GM04503 (cell line): Measurements from ENCODE around the gene BRI3BP.
"Not testable (repeated sequence)": the region's sequence is repeated elsewhere in the genome, so short reads cannot be mapped to it uniquely, and the experiment has no call there.

Experiments used
- DNase-seq: peaks from one replicate; pipeline ENCODE4 v3.0.0-alpha.2; 2012; ENCODE audit warnings: low read depth

Gene BRI3BP

DNA sequence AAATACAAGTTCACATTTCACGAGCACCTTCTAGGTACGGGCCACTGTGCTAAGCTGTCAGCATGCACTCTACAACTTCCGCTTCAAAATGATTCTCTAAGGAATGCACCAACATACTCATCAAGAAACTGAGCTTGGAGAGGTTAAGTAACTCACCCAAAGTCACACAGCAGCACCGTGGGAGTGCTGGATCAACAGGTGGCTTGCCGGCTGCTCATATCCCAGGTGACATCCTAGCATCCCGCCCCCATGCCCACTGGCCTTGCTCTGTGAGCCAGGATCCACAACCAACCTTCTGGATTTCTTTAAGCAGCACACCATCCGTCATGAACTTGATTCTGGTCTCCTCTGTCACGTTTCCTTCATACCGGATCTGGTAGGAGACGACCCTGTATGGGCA, 21.2 kb upstream of the BRI3BP start:
- DNase-seq = no peak

DNA sequence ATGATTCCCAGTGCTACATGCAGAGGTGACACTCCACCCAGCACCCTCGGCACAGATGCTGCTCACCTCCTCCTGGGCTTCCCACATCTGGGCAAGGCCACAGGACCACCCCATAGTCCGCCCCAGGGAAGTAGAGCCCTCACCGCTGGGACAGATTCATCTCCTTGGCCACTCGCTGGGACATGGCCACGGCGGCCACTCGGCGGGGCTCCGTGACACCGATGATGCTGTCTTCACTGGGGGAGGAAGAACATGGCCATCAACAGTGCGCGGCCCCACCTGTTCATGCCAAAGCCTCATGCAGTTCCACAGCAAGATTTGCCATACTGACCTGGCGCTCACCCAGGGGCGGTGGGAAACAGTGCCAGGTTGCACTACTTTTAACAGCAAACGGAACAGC, 18.2 kb upstream of the BRI3BP start:
- no peak for DNase-seq

DNA sequence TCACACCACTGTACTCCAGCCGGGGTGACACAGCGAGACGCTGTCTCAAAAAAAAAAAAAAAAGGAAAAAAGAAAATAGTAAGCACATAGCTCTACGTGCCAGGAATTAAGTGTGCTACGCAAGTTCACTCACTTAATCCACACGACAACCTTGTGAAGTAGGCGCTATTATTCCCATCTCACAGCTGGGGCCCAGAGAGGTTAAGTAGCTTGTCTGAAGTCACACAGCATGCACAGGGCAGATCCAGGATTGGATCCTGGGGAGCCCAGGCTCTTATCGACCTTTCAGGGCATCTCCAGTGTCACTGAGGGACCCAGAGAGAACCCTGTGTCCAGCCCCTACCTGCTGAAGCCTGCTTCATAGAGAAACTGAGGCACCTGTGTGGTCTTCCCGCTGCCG, 16.4 kb upstream of the BRI3BP start:
- DNase-seq = no peak

DNA sequence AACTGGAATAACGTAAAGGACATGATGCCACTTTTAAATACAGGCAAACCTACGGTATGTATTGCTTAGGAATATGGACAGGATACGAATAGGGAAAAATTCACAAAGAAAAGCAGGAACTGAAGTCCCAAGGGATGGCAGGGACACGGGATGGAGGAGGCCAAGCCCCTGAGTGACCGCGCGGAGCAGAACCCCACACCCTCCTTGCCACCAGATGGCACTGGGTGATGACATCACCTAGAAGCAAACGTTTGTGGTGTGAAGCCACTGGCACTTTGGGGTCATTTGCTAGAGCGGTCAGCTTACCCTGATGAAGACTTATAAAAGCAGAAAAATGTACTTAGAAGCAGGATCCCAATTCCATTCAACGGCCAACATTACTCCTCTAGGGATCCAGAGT, 13.9 kb upstream of the BRI3BP start:
- no peak for DNase-seq

DNA sequence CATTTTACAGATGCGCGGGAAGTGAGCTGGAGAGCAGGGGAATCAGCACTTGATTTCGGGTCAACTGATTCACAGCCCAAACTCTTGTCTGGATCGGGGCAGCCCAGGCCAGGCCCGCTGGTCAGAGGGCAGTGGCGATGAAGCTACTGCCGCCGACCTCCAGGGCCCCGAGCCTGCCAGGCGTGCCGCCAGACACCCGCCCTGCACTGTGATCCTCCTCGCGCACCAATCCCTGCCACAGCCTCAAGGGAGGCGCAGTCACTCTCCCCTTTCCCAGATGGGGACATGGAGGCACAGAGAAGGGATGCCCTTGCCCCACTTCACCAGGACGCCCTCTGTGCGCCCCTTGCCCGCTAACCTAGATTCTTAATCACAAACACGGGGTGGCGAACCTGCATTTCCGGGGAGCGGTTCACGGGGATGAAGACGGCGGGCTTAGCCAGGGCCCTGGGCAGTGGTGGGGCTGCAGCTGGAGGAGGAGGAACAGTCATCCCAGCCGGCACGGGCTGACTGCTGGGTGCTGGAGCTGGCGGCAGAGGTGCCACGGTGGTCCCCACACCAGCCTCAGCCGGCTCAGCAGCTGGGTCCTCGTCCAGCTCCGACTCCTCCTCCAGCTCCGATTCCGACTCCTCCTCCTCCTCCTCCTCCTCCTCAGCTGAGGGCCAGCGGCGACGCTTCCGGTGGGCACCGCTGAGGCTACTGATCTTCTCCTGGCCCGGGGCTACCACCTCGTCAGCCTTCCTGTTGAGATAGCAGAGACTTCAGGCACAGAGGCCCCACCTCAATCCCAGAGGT, 13.2 kb upstream of the BRI3BP start:
- DNase-seq = no peak

DNA sequence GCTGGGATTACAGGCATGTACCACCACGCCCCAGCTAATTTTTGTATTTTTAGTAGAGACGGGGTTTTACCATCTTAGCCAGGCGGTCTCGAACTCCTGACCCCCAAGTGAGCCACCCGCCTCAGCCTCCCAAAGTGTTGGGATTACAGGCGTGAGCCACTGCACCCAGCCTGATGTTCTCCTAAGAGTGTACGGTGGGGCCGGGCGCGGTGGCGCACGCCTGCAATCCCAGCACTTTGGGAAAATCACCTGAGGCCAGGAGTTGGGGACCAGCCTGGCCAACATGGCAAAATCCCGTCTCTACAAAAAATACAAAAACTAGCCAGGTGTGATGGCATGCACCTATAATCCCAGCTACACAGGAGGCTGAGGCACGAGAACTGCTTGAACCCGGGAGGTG, 6.6 kb upstream of the BRI3BP start:
- DNase-seq = not testable (repeated sequence)

DNA sequence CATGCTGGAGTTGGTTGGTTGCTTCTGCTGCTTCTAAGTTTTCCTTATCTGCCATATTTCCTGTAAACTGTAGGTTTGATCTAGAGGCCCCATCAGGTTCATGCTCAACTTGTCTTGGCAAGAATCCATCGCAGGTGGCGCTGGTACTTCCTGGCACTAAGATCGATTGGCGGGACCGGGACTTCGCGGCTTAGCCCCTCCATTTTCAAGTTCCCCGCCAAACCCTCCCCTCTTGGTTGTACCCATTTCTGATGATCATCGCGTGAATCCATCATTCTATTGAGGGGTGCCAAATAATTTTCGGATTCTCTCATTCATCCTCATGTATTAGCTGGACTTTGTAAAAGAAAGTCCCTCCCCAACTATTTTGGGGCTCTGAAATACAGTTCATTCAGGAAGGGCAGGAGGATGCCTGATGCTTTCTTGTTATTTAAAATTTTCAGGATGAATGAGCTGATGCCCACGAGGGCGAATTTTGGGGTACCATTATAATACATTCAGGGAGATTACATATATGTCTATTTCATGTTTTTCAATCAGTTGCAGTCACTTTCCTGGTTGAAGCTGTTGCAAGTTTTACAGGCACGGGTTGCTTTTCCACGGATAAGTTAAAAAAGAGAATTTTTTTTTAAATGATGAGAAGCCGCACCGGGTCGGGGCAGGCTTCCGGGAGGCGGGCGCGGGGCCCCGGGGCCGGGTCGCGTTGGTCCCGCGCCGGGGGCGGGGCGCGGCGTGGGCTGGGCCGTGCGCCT, 395 bp upstream of the BRI3BP start:
- DNase-seq = no peak

DNA sequence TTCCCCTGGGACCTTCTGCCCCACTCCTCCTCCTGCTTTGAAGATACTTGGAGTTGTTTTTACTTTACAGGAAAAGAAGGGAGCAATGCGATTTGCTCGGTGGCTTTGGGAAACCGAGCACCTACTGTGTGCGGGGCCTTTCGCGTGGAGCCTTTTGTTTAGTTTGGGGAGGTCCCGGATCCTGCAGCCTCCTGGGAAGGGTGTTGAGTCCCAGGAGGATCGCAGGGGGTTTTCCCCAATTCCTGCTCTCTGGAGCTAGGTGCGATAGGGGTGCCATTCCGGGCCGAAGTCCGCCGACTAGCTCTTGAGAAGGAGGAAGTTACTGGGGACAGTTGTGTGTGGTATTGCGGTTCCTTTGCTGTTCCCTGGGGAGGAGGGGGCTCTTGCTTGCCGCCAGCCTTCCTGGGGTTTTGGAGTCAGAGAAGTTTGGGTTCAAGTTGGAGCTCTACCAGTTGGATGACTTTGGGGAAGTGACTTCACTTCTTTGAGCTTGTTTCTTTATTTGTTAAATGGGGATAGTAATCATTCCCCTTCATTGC, 1.1 kb downstream of the BRI3BP start:
- no peak for DNase-seq

DNA sequence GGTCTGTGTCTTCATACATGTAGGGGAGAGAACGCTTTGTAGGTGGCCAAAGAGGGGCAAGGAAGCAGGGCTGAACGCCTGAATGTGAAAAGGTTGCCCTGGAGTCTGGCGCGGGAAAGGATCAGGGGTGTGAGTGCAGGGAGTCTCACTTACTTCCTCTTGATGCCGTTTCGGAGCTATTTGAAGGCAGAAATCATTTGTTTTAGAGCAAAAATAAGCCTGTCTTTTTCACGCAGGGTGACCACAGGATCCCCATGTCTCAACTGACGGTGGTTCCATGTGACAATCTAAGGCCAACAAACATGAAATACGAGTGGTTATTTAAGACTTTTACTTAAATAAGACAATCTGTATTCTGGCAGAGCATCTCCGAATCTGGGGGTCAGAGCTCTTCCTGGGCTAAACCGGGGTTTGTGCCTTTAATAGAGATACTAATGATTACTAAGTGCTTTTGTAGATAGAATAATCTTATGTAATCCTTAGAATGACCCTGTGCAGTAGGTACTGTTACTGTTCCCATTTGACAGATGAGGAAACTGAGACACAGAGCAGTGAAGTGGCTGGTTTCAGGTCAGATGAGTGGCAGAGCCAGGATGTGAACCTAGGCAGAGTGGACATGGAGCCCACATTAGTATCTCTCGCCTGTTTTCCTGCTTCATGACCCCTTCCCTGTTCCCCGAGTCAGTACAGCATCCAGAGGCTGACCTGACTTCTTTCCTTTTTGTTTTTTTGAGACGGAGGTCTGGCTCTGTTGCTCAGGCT, 1.9 kb downstream of the BRI3BP start:
- DNase-seq = no peak

DNA sequence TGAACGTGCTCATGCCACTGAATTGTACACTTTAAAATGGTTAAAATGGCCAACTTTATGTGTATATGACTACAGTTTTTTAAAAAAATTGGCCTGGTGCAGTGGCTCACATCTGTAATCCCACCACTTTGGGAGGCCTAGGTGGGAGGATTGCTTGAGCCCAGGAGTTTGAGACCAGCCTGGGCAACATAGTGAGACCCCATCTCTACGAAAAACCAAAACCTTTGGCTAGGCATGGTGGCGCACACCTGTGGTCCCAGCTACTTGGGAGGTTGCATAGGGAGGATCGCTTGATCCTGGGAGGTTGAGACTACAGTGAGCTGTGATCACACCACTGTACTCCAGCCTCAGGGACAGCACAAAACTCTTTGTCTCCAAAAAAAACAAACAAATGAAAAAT, 5.3 kb downstream of the BRI3BP start:
- no peak for DNase-seq

DNA sequence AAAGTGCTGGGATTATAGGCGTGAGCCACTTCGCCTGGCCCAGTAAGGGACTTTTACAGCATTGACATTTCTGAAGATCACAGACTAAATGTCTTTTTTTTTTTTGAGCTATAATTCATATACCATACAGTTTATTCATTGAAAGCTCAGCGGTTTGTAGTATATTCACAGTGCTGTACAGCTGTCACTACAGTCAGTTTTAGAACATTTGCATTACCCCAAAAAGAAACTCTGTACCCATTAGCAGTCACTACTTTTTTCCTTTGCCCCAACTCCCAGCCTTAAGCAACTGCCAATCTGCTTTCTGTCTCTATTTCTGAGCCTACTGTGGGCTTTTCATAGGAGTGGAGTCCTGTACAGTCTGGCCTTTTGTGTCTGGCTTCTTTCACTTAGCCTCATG, 8.2 kb downstream of the BRI3BP start:
- DNase-seq = no peak

DNA sequence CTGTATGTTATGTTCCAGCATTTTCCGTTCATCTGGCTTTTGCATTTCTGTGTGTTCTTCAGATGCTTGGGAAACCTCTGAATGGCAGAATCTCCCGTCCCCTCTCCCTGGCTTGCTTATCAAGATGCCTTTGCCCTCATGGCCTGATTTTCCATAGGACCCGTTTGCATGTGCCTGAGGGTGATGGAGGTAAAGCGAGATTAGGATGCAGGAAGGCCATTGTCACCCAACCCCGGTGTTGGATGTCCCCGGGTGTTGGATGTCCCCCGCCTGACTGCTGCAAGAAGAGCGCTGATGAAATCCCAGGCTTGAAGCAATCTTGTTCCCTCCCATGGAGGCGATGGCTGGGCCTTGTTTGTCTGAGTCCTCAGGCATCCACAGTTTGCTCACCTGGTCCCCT, 9.6 kb downstream of the BRI3BP start:
- no peak for DNase-seq

DNA sequence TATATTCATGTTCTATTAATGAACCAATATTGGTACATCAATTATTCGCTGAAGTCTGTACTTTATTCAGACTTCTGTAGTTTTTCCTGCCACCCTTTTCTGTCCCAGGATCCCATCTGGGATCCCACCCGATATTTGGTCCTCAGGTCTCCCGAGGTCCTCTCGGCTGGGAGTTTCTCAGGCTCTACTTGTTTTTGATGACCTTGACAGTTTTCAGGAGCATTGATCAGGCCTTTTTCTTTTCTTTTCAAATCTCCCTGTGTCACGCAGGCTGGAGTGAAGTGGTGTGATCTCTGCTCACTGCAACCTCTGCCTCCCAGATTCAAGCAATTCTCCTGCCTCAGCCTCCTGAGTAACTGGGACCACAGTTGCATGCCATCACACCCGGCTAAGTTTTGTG, 11.2 kb downstream of the BRI3BP start:
- DNase-seq = no peak

DNA sequence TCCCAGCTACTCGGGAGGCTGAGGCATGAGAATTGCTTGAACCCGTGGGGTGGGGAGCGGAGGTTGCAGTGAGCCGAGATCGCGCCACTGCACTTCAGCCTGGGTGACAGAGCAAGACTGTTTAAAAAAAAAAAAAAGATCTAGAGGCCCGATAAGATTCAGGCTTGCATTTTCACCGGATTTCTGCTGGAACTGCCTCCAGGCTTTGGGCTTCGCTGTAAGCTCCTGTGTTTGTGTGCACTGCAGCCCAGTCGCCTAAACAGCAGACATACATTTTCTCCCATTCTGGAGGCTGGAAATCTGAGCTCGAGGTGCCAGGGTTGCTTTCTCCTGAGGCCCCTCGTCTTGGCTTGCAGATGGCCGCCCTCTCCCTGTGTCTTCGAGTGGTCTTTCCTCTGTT, 12.2 kb downstream of the BRI3BP start:
- no peak for DNase-seq

DNA sequence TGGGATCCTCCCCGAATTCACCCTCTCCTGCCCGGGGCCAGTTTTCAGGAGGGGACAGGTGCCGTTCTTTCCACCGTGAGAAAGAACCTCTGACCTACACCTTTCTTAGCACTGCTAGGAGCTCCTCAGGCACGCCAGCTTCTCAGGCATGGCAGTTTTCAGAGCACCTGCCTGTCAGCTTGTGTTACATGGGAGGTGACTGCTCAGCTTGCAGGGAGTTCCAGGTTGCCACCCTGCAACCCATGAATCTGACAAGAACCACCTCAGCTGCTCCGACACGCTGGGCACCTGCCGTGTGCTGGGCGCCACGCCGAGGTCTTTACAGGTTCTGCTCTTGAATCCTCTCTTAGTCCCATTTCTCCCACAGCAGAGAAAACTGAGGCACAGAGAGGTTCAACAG, 12.9 kb downstream of the BRI3BP start:
- no peak for DNase-seq

DNA sequence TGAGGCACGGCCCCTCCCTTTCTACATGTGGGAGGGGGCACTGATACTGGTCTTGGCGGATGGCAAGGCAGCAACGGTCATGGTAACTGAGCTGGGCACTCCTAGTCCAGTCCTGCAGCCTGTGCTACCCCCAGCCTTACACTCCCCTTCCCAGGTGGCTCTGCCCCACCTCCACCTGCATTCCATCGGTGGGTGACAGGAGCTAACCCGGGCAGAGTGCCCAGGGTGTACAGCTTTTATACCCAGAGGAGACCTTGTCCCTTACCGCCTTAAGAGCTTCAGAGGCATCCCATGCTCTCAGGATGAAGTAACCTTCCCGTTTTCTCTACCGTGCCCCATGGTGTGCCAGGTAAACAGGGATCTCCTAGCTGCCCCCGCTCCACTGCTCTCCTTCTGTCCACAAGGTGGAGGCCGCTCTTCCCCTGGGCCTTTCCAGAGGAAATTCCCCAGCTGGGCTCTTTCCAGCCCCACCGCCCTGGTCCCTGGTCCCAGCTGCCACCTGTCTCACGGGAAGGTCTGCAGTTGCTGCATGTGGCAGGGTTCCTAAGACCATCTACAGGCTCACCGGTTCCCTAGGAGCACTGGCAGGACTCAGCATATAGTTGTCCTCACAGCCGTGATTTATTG, 20.5 kb downstream of the BRI3BP start:
- no peak for DNase-seq

DNA sequence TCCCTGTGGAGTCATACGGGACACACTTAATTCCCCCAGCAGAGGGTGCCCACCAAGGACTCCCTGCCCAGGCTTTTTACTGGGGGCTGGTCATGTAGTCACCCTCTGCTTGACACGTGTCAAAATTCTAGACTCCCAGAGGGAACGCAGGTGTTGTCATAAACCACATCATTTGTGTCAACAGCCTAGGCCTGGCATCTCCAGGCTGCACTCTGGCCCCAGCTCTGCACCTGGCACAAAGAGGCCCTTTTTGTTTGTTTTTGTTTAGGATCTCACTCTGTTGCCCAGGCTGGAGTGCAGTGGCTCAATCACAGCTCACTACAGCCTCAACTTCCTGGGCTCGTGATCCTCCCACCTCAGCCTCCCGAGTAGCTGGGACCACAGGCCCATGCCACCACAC, 21.1 kb downstream of the BRI3BP start:
- no peak for DNase-seq

DNA sequence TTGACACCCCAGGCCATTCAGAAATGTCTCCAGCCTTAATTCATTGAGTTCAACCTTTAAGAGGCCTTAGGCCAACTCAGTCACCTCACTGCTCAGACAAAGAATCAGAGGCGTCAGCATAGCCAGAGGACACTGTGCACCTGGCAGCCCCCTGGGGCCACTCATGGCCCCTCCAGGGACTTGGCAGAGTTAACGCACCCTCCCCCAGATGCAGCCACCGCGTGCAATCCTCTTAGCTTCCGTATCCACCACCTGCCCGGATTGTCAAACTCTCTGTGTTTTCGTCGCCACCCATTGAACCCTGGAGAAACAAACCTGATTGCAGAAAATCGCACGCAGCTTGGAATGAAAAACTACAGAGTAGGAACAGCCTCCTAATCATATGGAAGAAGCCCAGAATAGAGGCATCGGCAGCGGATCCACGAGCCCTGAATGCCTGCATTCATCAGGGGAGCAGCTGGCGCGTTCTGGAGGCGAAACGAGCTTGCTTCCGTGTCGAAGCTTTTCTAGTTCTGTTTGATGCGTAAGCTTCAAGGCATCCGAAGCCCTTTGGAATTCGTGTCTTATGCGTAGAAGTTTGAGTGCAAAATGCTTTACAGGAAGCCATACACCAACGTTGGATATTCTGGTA, 22.4 kb downstream of the BRI3BP start:
- no peak for DNase-seq

DNA sequence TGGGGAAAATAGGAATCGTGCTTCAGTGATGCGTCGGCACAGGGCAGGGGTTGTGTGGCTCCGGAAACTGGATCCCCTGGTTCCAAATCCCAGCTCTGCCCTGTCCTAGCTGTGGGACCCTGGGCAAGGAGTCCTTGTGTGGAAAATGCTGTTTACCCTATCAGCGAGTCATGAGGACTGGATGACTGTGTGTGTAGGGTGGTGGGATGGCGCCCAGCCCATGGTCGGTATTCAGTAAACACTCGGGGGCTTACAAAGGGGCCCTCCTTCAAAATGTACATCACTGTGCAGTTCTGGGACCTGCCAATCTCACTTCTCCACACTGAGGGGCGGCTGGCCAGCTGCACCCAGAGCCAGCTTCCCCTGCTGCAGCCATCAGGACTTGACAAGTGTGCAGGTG, 24.4 kb downstream of the BRI3BP start:
- DNase-seq = no peak

DNA sequence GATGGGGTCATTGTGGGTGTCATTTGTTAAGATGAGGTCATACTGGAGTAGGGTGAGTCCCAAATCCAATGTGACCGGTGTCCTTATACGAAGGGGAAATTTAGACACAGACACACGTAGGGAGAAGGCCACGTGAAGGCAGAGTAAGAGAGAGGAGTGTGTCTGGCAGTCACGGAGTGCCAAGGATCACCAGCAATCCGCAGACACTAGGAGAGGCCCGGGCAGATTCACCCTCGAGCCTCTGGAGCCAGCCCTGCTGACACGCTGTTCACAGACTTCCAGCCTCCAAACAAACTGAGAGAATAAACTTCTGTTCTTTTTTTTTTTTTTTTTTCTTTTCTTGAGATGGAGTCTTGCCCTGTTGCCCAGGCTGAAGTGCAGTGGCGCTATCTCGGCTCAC, 24.9 kb downstream of the BRI3BP start:
- DNase-seq = no peak

DNA sequence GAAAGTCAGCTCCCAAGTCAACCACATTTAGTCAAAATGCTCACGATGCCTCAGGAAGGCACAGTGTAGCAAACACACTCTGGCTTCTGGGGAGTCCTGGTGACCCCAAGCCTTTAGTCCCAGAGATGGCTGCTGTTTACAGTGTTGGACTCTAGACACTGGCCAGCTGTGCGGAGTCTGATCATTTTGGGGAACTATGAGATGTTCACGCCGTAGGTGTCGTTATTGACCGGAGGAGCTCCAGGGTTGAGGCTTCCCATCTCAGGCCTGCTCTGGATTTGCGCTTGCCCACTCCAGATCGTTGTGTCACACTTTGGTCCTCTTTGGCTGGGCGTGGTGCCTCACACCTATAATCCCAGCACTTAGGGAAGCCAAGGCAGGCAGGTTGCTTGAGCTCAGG, 27.7 kb downstream of the BRI3BP start:
- no peak for DNase-seq

DNA sequence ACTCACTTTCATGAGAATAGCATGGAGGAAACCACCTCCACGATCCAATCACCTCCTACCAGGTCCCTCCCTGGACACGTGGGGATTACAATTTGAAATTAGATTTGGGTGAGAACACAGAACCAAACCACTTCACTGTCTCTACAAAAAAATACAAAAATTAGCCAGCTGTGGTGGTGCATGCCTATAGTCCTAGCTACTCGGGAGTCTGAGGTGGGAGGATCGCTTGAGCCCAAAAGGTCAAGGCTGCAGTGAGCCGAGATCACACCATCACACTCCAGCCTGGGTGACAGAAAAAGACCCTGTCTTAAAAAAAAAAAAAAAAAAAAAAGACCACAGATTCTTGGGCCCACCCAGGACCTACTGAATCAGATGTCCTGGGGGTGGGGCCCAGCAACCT, 28.3 kb downstream of the BRI3BP start:
- no peak for DNase-seq
